K562 (cell line): ENCODE measurements around the gene PRRT1. TPM values are rescaled to one million over a fixed set of nuclear protein-coding genes. Genes with fewer than 3 reads are reported as not detected.

Source experiments
- BACH1 ChIP-seq: fragments of 200-800 bp; sonication (Bioruptor generic); IDR thresholded peaks from 2 replicates; pipeline ENCODE4 v1.6.1; 2016; ENCODE audit warnings: missing genetic modification characterization, missing compliant biosample characterization
- COPS2 ChIP-seq: fragments of 450-650 bp; conservative IDR thresholded peaks from 2 replicates; pipeline ENCODE4 v1.6.1; 2016; ENCODE audit warnings: mild to moderate bottlenecking, moderate library complexity
- GTF2F1 ChIP-seq: IDR thresholded peaks from 2 replicates; pipeline ENCODE4 v1.6.1; 2011; ENCODE audit warnings: low read depth, low read length, improper control_type of control experiment
- HDGF ChIP-seq: fragments of 450-650 bp; IDR thresholded peaks from 2 replicates; pipeline ENCODE4 v1.6.1; 2016
- IRF2 ChIP-seq: sonication (generic); formaldehyde crosslinking; IDR thresholded peaks from 2 replicates; pipeline ENCODE4 v1.8.1; 2022; ENCODE audit warnings: mild to moderate bottlenecking, missing genetic modification reagents
- MTA2 ChIP-seq: fragments of 450-650 bp; IDR thresholded peaks from 2 replicates; pipeline ENCODE4 v1.6.1; 2016; ENCODE audit warnings: low read depth
- NFE2L1 ChIP-seq: fragments of 450-650 bp; IDR thresholded peaks from 2 replicates; pipeline ENCODE4 v1.6.1; 2016; ENCODE audit warnings: missing genetic modification characterization, low read depth, mild to moderate bottlenecking, missing compliant biosample characterization, moderate library complexity, borderline replicate concordance
- POLR3G ChIP-seq: IDR thresholded peaks from 2 replicates; pipeline ENCODE4 v1.6.1; 2011; ENCODE audit not compliant: insufficient read length, insufficient replicate concordance; ENCODE audit errors: extremely low read depth
- RAD21 ChIP-seq, 2 experiments: fragments of 250-450 bp in 1 of 2; fragments of 450-650 bp in 1 of 2; sonication (Bioruptor Pico) in 1 of 2; formaldehyde crosslinking in 1 of 2; IDR thresholded peaks in 1 of 2; conservative IDR thresholded peaks in 1 of 2; 2 replicates each; pipeline versions ENCODE4 v1.4.0 to v1.8.0; 2020 to 2022; ENCODE audit warnings: mild to moderate bottlenecking in 2 of 2, moderate library complexity in 1 of 2
- RB1 ChIP-seq: fragments of 450-650 bp; IDR thresholded peaks from 2 replicates; pipeline ENCODE4 v1.6.1; 2017; ENCODE audit warnings: low read depth, mild to moderate bottlenecking
- SMAD1 ChIP-seq: fragments of 150-350 bp; IDR thresholded peaks from 2 replicates; pipeline ENCODE4 v1.6.1; 2014; ENCODE audit warnings: low read length, low read depth; ENCODE audit not compliant: partially characterized antibody
- TAF1 ChIP-seq: IDR thresholded peaks from 2 replicates; pipeline ENCODE4 v1.6.1; 2011; ENCODE audit warnings: mild to moderate bottlenecking, low read length, moderate library complexity; ENCODE audit not compliant: insufficient read depth, control insufficient read depth, severe bottlenecking; ENCODE audit errors: extremely low read depth
- TSC22D4 ChIP-seq: fragments of 450-650 bp; IDR thresholded peaks from 2 replicates; pipeline ENCODE4 v1.6.1; 2016; ENCODE audit warnings: missing genetic modification characterization, missing biosample characterization, control low read depth
- ZNF134 ChIP-seq: fragments of 250-450 bp; sonication (Bioruptor Pico); conservative IDR thresholded peaks from 2 replicates; pipeline ENCODE4 v1.4.0; 2020
- ZNF778 ChIP-seq: fragments of 450-650 bp; formaldehyde crosslinking; IDR thresholded peaks from 2 replicates; pipeline ENCODE4 v1.4.0; 2020; ENCODE audit warnings: mild to moderate bottlenecking, moderate library complexity
- ZNF780A ChIP-seq: fragments of 250-450 bp; sonication (Bioruptor Pico); IDR thresholded peaks from 2 replicates; pipeline ENCODE4 v1.5.0; 2021; ENCODE audit warnings: mild to moderate bottlenecking
- polyA plus RNA-seq, 8 experiments: library from polyadenylated mRNA; depleted of rRNA in 4 of 8; stranded (reverse) in 5 of 8; unstranded in 3 of 8; fragments of >200 nt; fragmentation: Nextera tagmentation in 2 of 8; fragmentation: Illumina TruSeq in 1 of 8; extraction: Ambion mirVana in 2 of 8; extraction: Trizol in 1 of 8; gene quantifications; 2 replicates each; pipeline versions ENCODE4 v1.2.1 to v1.2.3, GENCODE V29; 2011 to 2014; ENCODE audit warnings: inconsistent platforms in 1 of 8, missing spikeins in 1 of 8
- total RNA-seq, 7 experiments: library from RNA; depleted of rRNA in 6 of 7; stranded (reverse); fragments of >200 nt in 6 of 7; fragmentation: Illumina TruSeq in 2 of 7; extraction: Trizol in 2 of 7; gene quantifications; 2 replicates each; pipeline versions ENCODE4 v1.2.1 to v1.2.3, GENCODE V29; 2011 to 2021; ENCODE audit warnings: low replicate concordance in 1 of 7
- TF ChIP-seq, protein P1 (sequence below): fragments of 250-450 bp; sonication (Bioruptor Pico); IDR thresholded peaks from 2 replicates; pipeline ENCODE4 v1.8.0; 2021; ENCODE audit warnings: moderate library complexity, mild to moderate bottlenecking, inconsistent platforms
- TF ChIP-seq, protein P2 (sequence below), 2 experiments: fragments of 150-350 bp in 1 of 2; IDR thresholded peaks; 2 replicates each; pipeline ENCODE4 v1.6.1; 2012 to 2016; ENCODE audit warnings: low read depth in 2 of 2, low read length in 2 of 2, mild to moderate bottlenecking in 1 of 2, moderate library complexity in 1 of 2
- TF ChIP-seq, protein P3 (sequence below): sonication (generic); formaldehyde crosslinking; IDR thresholded peaks from 2 replicates; pipeline ENCODE4 v1.8.0; 2023; ENCODE audit warnings: mild to moderate bottlenecking, missing genetic modification reagents

PRRT1 gene
- total and polyA plus RNA-seq, 9 of the 15 experiments (the other 6 are each of a cell fraction or from before 2014, with no cell fraction given) = 0.14 to 3.5 (median 0.41) TPM

DNA sequence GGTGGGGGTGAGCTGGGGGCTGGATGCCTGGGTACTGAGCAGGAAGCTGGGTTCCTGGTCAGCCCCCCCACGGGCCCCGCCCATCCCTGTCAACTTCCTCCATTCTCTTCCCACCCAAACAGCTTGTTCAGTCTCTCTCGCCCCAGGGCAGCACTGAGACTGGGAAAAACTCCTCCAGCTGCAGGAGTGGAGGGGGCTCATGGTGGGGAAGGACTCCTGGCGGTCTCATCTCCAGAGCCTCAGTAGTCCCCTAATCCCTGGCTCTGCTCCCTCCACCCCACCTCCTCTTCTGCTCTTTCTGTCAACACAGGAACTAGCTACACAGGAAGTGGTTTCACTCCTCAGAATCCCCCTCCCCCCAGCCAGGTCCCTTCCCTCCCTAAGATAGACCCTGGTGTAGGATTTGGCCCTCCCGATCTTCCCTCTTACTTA is 40.9 kb upstream of the PRRT1 start, which contains the start of gene GPSM3 (continued):
- TF ChIP-seq TAF1 = peak; percentile 68
- TF ChIP-seq BACH1 (tag) = no peak
- TF ChIP-seq, protein P1, sequence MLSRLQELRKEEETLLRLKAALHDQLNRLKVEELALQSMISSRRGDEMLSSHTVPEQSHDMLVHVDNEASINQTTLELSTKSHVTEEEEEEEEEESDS (CRISPR knock-in tag) = no peak
- no peak for TF ChIP-seq IRF2
- TF ChIP-seq GTF2F1 = no peak
- no peak for TF ChIP-seq ZNF780A (CRISPR knock-in tag)
- no peak for TF ChIP-seq MTA2
- 0 out of 2 replicates have a peak, but pooled peaks have one; percentile 40 for TF ChIP-seq RB1
- no peak for TF ChIP-seq ZNF134 (CRISPR knock-in tag)
- TF ChIP-seq, protein P2, sequence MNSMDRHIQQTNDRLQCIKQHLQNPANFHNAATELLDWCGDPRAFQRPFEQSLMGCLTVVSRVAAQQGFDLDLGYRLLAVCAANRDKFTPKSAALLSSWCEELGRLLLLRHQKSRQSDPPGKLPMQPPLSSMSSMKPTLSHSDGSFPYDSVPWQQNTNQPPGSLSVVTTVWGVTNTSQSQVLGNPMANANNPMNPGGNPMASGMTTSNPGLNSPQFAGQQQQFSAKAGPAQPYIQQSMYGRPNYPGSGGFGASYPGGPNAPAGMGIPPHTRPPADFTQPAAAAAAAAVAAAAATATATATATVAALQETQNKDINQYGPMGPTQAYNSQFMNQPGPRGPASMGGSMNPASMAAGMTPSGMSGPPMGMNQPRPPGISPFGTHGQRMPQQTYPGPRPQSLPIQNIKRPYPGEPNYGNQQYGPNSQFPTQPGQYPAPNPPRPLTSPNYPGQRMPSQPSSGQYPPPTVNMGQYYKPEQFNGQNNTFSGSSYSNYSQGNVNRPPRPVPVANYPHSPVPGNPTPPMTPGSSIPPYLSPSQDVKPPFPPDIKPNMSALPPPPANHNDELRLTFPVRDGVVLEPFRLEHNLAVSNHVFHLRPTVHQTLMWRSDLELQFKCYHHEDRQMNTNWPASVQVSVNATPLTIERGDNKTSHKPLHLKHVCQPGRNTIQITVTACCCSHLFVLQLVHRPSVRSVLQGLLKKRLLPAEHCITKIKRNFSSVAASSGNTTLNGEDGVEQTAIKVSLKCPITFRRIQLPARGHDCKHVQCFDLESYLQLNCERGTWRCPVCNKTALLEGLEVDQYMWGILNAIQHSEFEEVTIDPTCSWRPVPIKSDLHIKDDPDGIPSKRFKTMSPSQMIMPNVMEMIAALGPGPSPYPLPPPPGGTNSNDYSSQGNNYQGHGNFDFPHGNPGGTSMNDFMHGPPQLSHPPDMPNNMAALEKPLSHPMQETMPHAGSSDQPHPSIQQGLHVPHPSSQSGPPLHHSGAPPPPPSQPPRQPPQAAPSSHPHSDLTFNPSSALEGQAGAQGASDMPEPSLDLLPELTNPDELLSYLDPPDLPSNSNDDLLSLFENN (IDR thresholded peaks at IDR 0.05; ENCODE audit: low read depth in 2 of 2, low read length in 2 of 2) = no peak
- no peak for TF ChIP-seq POLR3G
- TF ChIP-seq HDGF = no peak
- no peak for TF ChIP-seq TSC22D4 (tag)
- no peak for TF ChIP-seq ZNF778 (CRISPR knock-in tag)
- TF ChIP-seq, protein P3, sequence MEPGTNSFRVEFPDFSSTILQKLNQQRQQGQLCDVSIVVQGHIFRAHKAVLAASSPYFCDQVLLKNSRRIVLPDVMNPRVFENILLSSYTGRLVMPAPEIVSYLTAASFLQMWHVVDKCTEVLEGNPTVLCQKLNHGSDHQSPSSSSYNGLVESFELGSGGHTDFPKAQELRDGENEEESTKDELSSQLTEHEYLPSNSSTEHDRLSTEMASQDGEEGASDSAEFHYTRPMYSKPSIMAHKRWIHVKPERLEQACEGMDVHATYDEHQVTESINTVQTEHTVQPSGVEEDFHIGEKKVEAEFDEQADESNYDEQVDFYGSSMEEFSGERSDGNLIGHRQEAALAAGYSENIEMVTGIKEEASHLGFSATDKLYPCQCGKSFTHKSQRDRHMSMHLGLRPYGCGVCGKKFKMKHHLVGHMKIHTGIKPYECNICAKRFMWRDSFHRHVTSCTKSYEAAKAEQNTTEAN (CRISPR knock-in tag) = no peak
- TF ChIP-seq NFE2L1 (tag) = no peak
- TF ChIP-seq SMAD1 = no peak
- no peak for TF ChIP-seq COPS2
- TF ChIP-seq RAD21 (CRISPR knock-in tag; conservative IDR thresholded peaks at IDR 0.05 in 1 of 2, IDR thresholded peaks at IDR 0.05 in 1 of 2) = no peak
